Lower lobe of right lung (tissue), 2 donors: ENCODE results near the gene MICU1. TPM values are rescaled to one million over a fixed set of nuclear protein-coding genes. Genes with fewer than 3 reads are reported as not detected.
"Not testable (repeated sequence)": the region's sequence is repeated elsewhere in the genome, so short reads cannot be mapped to it uniquely, and the experiment has no call there.

Experiments used
- ATAC-seq, 2 donors: fragments of 200-7000 bp; cut with Tn5 transposase; one replicate each; pipeline ENCODE4 v1.9.1; 2020 to 2022; ENCODE audit warnings: mild to moderate bottlenecking in 2 of 2, moderate library complexity in 2 of 2
- DNase-seq: peaks from one replicate; pipeline ENCODE4 v3.0.0-alpha.2; 2020
- H3K27ac ChIP-seq: fragments of 200-600 bp; one replicate; pipeline ENCODE4 v1.8.0; 2022
- H3K27me3 ChIP-seq: fragments of 200-600 bp; one replicate; pipeline ENCODE4 v1.8.0; 2022; ENCODE audit warnings: low read depth
- H3K36me3 ChIP-seq: fragments of 200-600 bp; one replicate; pipeline ENCODE4 v1.8.0; 2022; ENCODE audit warnings: mild to moderate bottlenecking
- H3K4me1 ChIP-seq: fragments of 200-600 bp; one replicate; pipeline ENCODE4 v1.8.0; 2022
- H3K4me3 ChIP-seq: fragments of 200-600 bp; one replicate; pipeline ENCODE4 v1.8.0; 2022; ENCODE audit warnings: mild to moderate bottlenecking
- H3K9me3 ChIP-seq: fragments of 200-600 bp; one replicate; pipeline ENCODE4 v1.8.0; 2022
- intact Hi-C: fragments of 100-400 bp; cut with DNase I; formaldehyde crosslinking; loops from one replicate; pipeline ENCODE4 v1.11.0; 2022
- total RNA-seq: library from RNA; stranded (reverse); fragmentation: NEBNext Ultra II Directional; extraction: Animal tissue kit (Norgen Biotek cat#: 25700); gene quantifications from one replicate; pipeline ENCODE4 v1.2.1, GENCODE V29; 2021
- TF ChIP-seq, protein P1 (sequence below): fragments of 200-600 bp; IDR thresholded peaks from one replicate; pipeline ENCODE4 v1.8.0; 2022; ENCODE audit warnings: antibody characterized with exemption, mild to moderate bottlenecking
- donor health status: DM: no; HTN: yes; CAD: no; lungs with severe emphysema.

The MICU1 gene
- total RNA-seq, 1 donor from 2014 or later: 57.1 TPM

GRCh38 chr10:72654720-72655119, 28.8 kb upstream of the MICU1 start:
- intact Hi-C loops: no loop called here
- ATAC-seq: no peak
- no peak for DNase-seq
- Histone ChIP-seq H3K36me3 (no peaks in the 10 kb centered on the region), H3K9me3 (no peaks in the 10 kb centered on the region), H3K27me3 (no peaks in the 10 kb centered on the region), H3K27ac (no peak overlapping the region), H3K4me1 (no peaks in the 10 kb centered on the region), H3K4me3 (no peak overlapping the region)
- TF ChIP-seq, protein P1, sequence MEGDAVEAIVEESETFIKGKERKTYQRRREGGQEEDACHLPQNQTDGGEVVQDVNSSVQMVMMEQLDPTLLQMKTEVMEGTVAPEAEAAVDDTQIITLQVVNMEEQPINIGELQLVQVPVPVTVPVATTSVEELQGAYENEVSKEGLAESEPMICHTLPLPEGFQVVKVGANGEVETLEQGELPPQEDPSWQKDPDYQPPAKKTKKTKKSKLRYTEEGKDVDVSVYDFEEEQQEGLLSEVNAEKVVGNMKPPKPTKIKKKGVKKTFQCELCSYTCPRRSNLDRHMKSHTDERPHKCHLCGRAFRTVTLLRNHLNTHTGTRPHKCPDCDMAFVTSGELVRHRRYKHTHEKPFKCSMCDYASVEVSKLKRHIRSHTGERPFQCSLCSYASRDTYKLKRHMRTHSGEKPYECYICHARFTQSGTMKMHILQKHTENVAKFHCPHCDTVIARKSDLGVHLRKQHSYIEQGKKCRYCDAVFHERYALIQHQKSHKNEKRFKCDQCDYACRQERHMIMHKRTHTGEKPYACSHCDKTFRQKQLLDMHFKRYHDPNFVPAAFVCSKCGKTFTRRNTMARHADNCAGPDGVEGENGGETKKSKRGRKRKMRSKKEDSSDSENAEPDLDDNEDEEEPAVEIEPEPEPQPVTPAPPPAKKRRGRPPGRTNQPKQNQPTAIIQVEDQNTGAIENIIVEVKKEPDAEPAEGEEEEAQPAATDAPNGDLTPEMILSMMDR: no peak

- TF ChIP-seq, protein P1: no peak
- H3K4me1 ChIP-seq: no peaks in the 10 kb centered on the region
- H3K27ac ChIP-seq: no peak overlapping the region
- no peaks in the 10 kb centered on the region for H3K36me3 ChIP-seq
- H3K4me3 ChIP-seq: no peak overlapping the region
- DNase-seq (no peak), ATAC-seq (no peak)
- H3K27me3 ChIP-seq: no peaks in the 10 kb centered on the region
- no peaks in the 10 kb centered on the region for H3K9me3 ChIP-seq
- intact Hi-C loops: no loop called here
Observed at GRCh38 chr10:72653383-72654096, 27.7 kb upstream of the MICU1 start.

GRCh38 chr10:72649291-72649690, 23.4 kb upstream of the MICU1 start:
- ATAC-seq (no peak), DNase-seq (no peak)
- TF ChIP-seq, protein P1: no peak
- Histone ChIP-seq H3K27ac (no peak overlapping the region), H3K27me3 (no peaks in the 10 kb centered on the region), H3K9me3 (no peaks in the 10 kb centered on the region), H3K4me1 (no peaks in the 10 kb centered on the region), H3K4me3 (no peak overlapping the region), H3K36me3 (no peaks in the 10 kb centered on the region)
- intact Hi-C loops: no loop called here

GRCh38 chr10:72648301-72648700, 22.4 kb upstream of the MICU1 start:
- no peak overlapping the region for H3K4me3 ChIP-seq
- H3K9me3 ChIP-seq: no peaks in the 10 kb centered on the region
- intact Hi-C loops: no loop called here
- DNase-seq (no peak), ATAC-seq (no peak)
- no peaks in the 10 kb centered on the region for H3K27me3 ChIP-seq
- TF ChIP-seq, protein P1: no peak
- H3K27ac ChIP-seq: no peak overlapping the region
- H3K36me3 ChIP-seq: no peaks in the 10 kb centered on the region
- H3K4me1 ChIP-seq: no peaks in the 10 kb centered on the region

DNA sequence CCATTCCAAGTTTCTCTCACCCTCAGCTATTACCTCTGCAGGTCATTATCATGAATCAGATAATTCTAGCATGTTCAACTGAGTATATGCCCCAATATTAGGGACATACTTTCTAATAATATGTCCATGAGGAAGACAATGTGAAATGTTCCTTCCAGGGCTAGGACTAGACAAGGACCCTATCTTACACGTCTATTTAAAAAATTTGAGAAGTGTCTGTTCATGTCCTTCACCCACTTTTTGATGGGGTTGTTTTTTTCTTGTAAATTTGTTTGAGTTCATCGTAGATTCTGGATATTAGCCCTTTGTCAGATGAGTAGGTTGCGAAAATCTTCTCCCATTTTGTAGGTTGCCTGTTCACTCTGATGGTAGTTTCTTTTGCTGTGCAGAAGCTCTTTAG, 21.1 kb upstream of the MICU1 start:
- ATAC-seq, H3K36me3 ChIP-seq, H3K27ac ChIP-seq, H3K27me3 ChIP-seq, intact Hi-C loops, H3K4me1 ChIP-seq, H3K9me3 ChIP-seq, H3K4me3 ChIP-seq, DNase-seq: not testable (repeated sequence)

DNA sequence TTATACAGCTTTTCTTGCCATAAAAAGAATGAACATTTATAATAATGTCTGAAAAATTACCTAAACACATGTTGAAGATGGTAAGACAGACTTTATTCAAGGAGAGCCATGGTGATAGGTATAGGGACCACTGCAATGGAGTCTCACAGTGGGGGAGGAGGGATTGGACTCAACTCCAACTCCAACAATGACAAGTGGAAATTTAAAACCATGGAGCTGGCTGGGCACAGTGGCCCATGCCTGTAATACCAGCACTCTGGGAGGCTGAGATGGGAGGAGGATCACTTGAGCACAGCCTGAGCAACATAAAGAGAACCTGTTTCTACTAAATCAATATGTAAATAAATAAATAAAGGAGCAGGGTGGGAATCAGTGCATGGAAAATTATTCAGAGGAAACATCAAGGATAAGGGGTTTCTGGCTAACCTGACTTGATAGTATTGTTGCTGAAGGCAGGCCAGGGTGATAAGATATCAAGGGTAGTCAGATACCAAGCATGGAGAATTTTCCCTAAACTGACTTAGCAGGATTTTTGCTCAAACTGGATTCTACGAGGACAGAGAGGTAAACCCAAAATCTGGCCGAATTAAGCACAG, 19.5 kb upstream of the MICU1 start:
- Histone ChIP-seq H3K27ac (no peak overlapping the region), H3K4me1 (no peaks in the 10 kb centered on the region), H3K4me3 (no peak overlapping the region), H3K9me3 (no peaks in the 10 kb centered on the region), H3K27me3 (no peaks in the 10 kb centered on the region), H3K36me3 (no peaks in the 10 kb centered on the region)
- no peak for DNase-seq
- TF ChIP-seq, protein P1: no peak
- intact Hi-C loops: no loop called here
- ATAC-seq: no peak
